GM11168 (cell line): Measurements from ENCODE around the gene INKA2.

Source experiments
- in situ Hi-C: fragments of 300-500 bp; cut with MboI; formaldehyde crosslinking; loops from one replicate; pipeline ENCODE4 v1.12.0; 2022; ENCODE audit warnings: low sequenced_read_pairs; ENCODE audit not compliant: unreplicated experiment

INKA2 gene

GRCh38 chr1:111735858-111736544, 3.2 kb downstream of the INKA2 start:
- in situ Hi-C loops = no loop called here

GRCh38 chr1:111735321-111735720, 3.9 kb downstream of the INKA2 start:
- in situ Hi-C loops = no loop called here

GRCh38 chr1:111734856-111735255, 4.3 kb downstream of the INKA2 start:
- in situ Hi-C loops = no loop called here

GRCh38 chr1:111734426-111734825, 4.8 kb downstream of the INKA2 start:
- in situ Hi-C loops = no loop called here

- in situ Hi-C loops = no loop called here
These were observed 5.2 kb downstream of the INKA2 start for GRCh38 chr1:111733992-111734341.

- in situ Hi-C loops = no loop called here
These were observed 5.8 kb downstream of the INKA2 start for GRCh38 chr1:111733183-111733991.

GRCh38 chr1:111732718-111733117, 6.5 kb downstream of the INKA2 start:
- in situ Hi-C loops = no loop called here

- in situ Hi-C loops = no loop called here
These were observed 7.2 kb downstream of the INKA2 start for GRCh38 chr1:111731956-111732355.

- in situ Hi-C loops = no loop called here
These were observed 8.5 kb downstream of the INKA2 start for GRCh38 chr1:111730706-111731105.

GRCh38 chr1:111729946-111730681, 9.1 kb downstream of the INKA2 start:
- in situ Hi-C loops = no loop called here

GRCh38 chr1:111729271-111729921, 9.8 kb downstream of the INKA2 start:
- in situ Hi-C loops = no loop called here

GRCh38 chr1:111727056-111727455, 12.1 kb downstream of the INKA2 start:
- in situ Hi-C loops = no loop called here

GRCh38 chr1:111725192-111725591, 14.0 kb downstream of the INKA2 start:
- in situ Hi-C loops = no loop called here

- in situ Hi-C loops = no loop called here
These were observed 15.3 kb downstream of the INKA2 start for GRCh38 chr1:111723871-111724270.

GRCh38 chr1:111723091-111723806, 15.9 kb downstream of the INKA2 start:
- in situ Hi-C loops = no loop called here

GRCh38 chr1:111720977-111721786, 18.0 kb downstream of the INKA2 start:
- in situ Hi-C loops = no loop called here

- in situ Hi-C loops = no loop called here
These were observed 18.8 kb downstream of the INKA2 start for GRCh38 chr1:111720274-111720976.

GRCh38 chr1:111719674-111720132, 19.5 kb downstream of the INKA2 start:
- in situ Hi-C loops = no loop called here
